HL-60 (cell line): ENCODE results near the gene B3GNT3.

Experiments used
- DNase-seq, 2 experiments: peaks; one replicate each; pipeline ENCODE4 v3.0.0-alpha.2; 2010 to 2020; ENCODE audit warnings: low read depth in 1 of 2, low spot score in 1 of 2
- H3K27ac ChIP-seq: fragments of 250-450 bp; sonication (Bioruptor Pico); replicated peaks from 2 replicates; pipeline ENCODE4 v1.5.1; 2020; ENCODE audit warnings: mild to moderate bottlenecking, moderate library complexity
- H3K27me3 ChIP-seq: fragments of 250-450 bp; sonication (Bioruptor Pico); 2 replicates; pipeline ENCODE4 v1.5.1; 2021; ENCODE audit warnings: mild to moderate bottlenecking, moderate library complexity; ENCODE audit not compliant: insufficient read depth, poor library complexity, severe bottlenecking
- H3K4me3 ChIP-seq: replicated peaks from 2 replicates; pipeline ENCODE4 v1.5.1; 2011; ENCODE audit warnings: mild to moderate bottlenecking, control low read depth, low read length; ENCODE audit not compliant: insufficient read depth
- GABPA ChIP-seq: IDR thresholded peaks from 2 replicates; pipeline ENCODE4 v1.6.1; 2012; ENCODE audit warnings: low read depth
- POLR2AphosphoS5 ChIP-seq: IDR thresholded peaks from 2 replicates; pipeline ENCODE4 v1.6.1; 2012; ENCODE audit warnings: low read depth
- SPI1 ChIP-seq: IDR thresholded peaks from 2 replicates; pipeline ENCODE4 v1.6.1; 2012; ENCODE audit warnings: low read depth, mild to moderate bottlenecking, borderline replicate concordance
- TF ChIP-seq, protein P1 (sequence below): IDR thresholded peaks from 2 replicates; pipeline ENCODE4 v1.6.1; 2012; ENCODE audit warnings: low read depth; ENCODE audit not compliant: insufficient replicate concordance
- TF ChIP-seq, protein P2 (sequence below): IDR thresholded peaks from one replicate; pipeline ENCODE4 v1.5.1; 2011; ENCODE audit warnings: low read length, control low read depth, inconsistent platforms; ENCODE audit not compliant: insufficient read depth

The B3GNT3 gene

GRCh38 chr19:17752865-17753639, 41.9 kb upstream of the B3GNT3 start:
- no peak overlapping the region for H3K27ac ChIP-seq
- TF ChIP-seq, protein P1, sequence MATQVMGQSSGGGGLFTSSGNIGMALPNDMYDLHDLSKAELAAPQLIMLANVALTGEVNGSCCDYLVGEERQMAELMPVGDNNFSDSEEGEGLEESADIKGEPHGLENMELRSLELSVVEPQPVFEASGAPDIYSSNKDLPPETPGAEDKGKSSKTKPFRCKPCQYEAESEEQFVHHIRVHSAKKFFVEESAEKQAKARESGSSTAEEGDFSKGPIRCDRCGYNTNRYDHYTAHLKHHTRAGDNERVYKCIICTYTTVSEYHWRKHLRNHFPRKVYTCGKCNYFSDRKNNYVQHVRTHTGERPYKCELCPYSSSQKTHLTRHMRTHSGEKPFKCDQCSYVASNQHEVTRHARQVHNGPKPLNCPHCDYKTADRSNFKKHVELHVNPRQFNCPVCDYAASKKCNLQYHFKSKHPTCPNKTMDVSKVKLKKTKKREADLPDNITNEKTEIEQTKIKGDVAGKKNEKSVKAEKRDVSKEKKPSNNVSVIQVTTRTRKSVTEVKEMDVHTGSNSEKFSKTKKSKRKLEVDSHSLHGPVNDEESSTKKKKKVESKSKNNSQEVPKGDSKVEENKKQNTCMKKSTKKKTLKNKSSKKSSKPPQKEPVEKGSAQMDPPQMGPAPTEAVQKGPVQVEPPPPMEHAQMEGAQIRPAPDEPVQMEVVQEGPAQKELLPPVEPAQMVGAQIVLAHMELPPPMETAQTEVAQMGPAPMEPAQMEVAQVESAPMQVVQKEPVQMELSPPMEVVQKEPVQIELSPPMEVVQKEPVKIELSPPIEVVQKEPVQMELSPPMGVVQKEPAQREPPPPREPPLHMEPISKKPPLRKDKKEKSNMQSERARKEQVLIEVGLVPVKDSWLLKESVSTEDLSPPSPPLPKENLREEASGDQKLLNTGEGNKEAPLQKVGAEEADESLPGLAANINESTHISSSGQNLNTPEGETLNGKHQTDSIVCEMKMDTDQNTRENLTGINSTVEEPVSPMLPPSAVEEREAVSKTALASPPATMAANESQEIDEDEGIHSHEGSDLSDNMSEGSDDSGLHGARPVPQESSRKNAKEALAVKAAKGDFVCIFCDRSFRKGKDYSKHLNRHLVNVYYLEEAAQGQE: no peak
- TF ChIP-seq POLR2AphosphoS5: no peak
- TF ChIP-seq, protein P2, sequence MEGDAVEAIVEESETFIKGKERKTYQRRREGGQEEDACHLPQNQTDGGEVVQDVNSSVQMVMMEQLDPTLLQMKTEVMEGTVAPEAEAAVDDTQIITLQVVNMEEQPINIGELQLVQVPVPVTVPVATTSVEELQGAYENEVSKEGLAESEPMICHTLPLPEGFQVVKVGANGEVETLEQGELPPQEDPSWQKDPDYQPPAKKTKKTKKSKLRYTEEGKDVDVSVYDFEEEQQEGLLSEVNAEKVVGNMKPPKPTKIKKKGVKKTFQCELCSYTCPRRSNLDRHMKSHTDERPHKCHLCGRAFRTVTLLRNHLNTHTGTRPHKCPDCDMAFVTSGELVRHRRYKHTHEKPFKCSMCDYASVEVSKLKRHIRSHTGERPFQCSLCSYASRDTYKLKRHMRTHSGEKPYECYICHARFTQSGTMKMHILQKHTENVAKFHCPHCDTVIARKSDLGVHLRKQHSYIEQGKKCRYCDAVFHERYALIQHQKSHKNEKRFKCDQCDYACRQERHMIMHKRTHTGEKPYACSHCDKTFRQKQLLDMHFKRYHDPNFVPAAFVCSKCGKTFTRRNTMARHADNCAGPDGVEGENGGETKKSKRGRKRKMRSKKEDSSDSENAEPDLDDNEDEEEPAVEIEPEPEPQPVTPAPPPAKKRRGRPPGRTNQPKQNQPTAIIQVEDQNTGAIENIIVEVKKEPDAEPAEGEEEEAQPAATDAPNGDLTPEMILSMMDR: no peak
- DNase-seq: no peak

DNA sequence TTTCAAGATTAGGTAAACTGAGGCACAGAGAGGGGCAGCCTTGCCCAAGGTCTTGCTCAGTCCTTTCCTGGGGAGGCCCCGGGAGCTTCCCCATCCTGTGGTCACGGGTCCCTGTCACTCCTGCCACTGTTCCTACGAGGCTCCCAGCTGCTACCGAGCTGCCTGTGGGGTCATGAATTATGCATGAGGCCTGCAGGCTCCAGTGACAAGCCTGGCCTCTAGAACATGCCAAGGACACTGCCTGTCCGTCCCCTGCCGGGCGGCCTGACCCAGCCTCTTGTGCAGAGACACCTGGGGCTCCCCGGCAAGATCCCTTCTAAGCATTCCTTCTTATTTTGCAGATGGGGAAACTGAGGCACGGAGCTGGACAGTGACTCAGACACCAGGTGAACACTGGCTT, 41.0 kb upstream of the B3GNT3 start:
- H3K4me3 ChIP-seq: no peak overlapping the region
- no peak for TF ChIP-seq POLR2AphosphoS5
- no peak for TF ChIP-seq SPI1
- TF ChIP-seq, protein P2: no peak
- no peak for TF ChIP-seq GABPA
- TF ChIP-seq, protein P1: no peak
- H3K27me3 ChIP-seq: no peaks in the 10 kb centered on the region
- DNase-seq: no peak
- no peak overlapping the region for H3K27ac ChIP-seq

More at GRCh38 chr19:17752865-17753639, 41.9 kb upstream of the B3GNT3 start:
- Histone ChIP-seq H3K27me3 (no peaks in the 10 kb centered on the region), H3K4me3 (no peak overlapping the region)

GRCh38 chr19:17754634-17755442, 40.1 kb upstream of the B3GNT3 start:
- no peak for DNase-seq
- no peak overlapping the region for H3K4me3 ChIP-seq
- H3K27me3 ChIP-seq: no peaks in the 10 kb centered on the region
- TF ChIP-seq POLR2AphosphoS5 (no peak), SPI1 (no peak), GABPA (no peak)
- TF ChIP-seq, protein P1: no peak
- TF ChIP-seq, protein P2: no peak
- H3K27ac ChIP-seq: no peak overlapping the region
